GM10266 (cell line): Measurements from ENCODE around the gene CDKN1C.

Experiments
- DNase-seq: peaks from one replicate; pipeline ENCODE4 v3.0.0; 2012; ENCODE audit errors: extremely low spot score
- TF ChIP-seq, protein P1 (sequence below): IDR thresholded peaks from 2 replicates; pipeline ENCODE4 v1.5.1; 2012; ENCODE audit warnings: mild to moderate bottlenecking, low read depth; ENCODE audit not compliant: control insufficient read depth, insufficient read depth; ENCODE audit errors: missing control alignments

The CDKN1C gene

DNA sequence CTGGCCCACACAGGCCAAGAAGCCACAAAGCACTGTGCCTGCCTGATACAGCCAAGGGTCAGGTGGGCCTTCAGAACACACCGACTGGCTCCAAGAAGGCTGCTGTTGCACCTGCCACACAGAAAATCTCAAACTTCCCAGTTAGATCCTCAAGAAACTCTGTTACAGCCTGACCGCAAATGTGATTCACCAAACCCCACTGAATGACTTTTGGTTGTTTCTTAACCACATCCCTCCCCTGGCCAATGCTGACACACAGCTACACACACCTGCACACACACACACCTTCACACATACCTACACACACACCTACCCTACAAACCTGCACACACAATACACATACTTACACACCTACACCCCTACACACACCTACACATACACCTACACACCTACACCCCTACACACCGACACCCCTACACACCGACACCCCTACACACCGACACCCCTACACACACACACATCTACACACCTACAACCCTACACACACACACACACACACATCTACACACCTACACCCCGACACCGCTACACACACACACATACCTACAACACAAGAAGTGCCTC is 31.5 kb downstream of the CDKN1C start:
- no peak for DNase-seq
- TF ChIP-seq, protein P1, sequence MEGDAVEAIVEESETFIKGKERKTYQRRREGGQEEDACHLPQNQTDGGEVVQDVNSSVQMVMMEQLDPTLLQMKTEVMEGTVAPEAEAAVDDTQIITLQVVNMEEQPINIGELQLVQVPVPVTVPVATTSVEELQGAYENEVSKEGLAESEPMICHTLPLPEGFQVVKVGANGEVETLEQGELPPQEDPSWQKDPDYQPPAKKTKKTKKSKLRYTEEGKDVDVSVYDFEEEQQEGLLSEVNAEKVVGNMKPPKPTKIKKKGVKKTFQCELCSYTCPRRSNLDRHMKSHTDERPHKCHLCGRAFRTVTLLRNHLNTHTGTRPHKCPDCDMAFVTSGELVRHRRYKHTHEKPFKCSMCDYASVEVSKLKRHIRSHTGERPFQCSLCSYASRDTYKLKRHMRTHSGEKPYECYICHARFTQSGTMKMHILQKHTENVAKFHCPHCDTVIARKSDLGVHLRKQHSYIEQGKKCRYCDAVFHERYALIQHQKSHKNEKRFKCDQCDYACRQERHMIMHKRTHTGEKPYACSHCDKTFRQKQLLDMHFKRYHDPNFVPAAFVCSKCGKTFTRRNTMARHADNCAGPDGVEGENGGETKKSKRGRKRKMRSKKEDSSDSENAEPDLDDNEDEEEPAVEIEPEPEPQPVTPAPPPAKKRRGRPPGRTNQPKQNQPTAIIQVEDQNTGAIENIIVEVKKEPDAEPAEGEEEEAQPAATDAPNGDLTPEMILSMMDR, result no peak

DNA sequence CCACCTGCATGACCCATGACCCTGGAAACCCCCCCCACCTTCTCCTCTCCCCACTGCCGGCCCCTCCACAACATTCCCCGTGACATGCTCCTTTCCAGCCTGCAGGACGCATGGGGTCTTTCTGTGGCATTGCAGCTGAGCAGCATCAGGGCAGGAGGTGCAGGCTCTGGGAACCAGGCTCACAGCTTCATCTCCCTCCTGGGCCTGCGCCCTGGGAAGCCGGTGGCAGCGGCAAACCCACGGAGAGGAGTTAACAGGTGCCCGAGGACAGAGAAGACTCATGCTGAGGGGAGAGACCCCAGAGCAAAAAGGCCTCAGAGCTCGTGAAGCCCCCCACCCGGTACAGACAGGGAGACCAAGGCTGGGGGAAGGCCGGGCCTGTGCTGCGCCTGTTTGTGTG is 32.2 kb downstream of the CDKN1C start:
- TF ChIP-seq, protein P1, result no peak
- no peak for DNase-seq

DNA sequence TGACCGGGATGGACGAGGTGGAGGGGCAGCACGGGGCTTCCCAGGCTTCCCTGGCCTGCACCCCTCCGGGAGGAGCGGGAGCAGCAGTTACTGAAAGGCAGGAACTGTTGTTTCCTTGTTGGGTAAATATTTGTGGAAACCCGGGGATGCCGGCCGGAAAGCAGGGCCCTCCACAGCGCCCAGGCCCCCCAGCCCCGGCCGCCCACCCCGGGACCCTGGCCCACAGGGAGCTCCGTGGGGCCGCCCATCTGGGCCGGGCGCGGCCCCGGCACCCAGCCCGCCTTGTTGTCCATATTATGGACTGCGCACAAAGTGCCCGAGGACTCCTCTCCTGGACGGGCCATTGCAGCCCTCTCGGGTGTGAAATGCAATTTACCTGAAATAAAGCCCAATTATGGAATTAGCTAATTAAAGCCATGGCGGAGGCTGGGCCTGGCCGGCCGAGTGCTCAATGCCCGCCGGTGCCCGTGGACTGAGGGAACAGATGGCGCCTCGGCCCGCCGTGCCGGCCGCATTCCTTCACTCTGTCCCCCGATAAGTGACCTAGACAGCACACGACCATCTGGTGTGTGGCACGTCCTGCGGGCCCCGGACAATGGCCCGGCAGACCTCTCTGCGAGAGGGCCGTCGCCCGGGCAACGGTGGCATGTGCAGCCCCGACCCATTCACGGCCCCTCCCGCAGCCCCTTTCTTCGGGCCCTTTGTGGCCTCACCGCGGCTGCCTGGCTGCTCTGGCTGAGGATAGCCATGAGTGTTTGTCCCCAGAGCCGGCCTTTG is 35.4 kb downstream of the CDKN1C start:
- TF ChIP-seq, protein P1, result no peak
- no peak for DNase-seq

DNA sequence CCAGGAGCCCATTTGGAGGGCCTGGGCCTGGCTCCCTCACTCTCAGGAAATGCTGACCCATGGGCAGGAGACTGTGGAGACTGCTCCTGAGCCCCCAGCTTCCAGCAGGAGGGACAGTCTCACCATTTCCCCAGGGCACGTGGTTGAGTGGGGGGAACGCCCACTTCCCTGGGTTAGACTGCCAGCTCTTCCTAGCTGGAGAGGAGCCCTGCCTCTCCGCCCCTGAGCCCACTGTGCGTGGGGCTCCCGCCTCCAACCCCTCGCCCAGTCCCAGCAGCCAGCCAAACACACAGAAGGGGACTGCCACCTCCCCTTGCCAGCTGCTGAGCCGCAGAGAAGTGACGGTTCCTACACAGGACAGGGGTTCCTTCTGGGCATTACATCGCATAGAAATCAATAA is 37.1 kb downstream of the CDKN1C start:
- DNase-seq, result no peak
- TF ChIP-seq, protein P1, result no peak

DNA sequence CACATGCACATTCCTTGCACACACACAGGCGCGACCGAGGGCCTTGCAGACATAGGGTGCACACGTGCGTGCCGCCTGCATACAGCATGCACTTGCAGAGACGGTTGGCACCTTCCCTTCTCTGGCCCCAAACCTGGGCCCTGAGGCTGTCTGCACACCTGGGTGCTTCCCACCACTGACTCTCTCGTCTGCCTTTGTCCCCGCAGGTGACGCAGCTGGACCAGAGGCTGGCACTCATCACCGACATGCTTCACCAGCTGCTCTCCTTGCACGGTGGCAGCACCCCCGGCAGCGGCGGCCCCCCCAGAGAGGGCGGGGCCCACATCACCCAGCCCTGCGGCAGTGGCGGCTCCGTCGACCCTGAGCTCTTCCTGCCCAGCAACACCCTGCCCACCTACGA is 38.0 kb downstream of the CDKN1C start:
- no peak for DNase-seq
- TF ChIP-seq, protein P1, result no peak

DNA sequence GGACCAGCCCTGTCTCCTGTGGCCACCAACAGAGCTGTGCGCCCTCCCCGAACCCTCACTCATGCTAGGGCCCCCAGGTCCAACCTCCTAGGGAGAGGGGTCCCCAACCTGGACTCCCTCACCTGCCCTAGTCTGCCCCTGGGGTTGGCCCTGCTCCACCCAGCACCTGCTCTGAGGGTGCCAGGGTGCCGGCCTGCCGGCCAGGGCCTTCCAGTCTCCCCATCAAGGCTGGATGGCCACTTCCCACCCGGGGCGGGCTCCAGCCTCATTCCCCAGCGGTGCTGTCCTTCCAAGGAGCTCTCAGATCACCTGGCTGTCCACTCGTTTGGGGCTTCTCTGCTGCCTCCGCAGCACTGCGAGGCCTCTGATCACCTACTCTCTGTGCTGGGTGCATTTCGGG is 39.1 kb downstream of the CDKN1C start:
- TF ChIP-seq, protein P1, result no peak
- no peak for DNase-seq

DNA sequence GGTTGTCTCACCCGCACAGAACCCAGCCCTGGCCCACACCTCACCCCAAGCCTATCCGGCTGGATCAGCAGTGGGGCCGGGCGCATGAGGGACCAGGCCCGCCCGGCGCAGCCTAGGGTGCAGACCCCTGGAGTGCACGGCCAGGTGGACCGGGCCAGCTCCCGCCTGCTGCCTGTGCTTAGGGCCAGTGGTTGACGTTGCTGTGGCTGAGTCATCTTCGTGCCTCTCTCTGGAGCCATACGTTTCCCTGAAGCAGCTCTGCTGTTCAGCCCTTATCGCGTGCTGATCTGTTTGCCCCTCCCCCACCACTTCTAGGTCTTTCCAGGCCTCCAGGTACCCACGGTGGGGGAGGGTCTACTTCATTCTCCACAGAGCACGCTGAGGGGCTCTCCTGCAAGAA is 39.5 kb downstream of the CDKN1C start:
- TF ChIP-seq, protein P1, result no peak
- DNase-seq, result no peak
